GM10248 (cell line): ENCODE data around the gene TTC23.

Source experiments
- CTCF ChIA-PET: fragments of 300-600 bp; sonication (Branson Sonifier 250); formaldehyde crosslinking; extraction: SDS; loops from one replicate; lab custom pipeline; 2021; ENCODE audit warnings: antibody characterized with exemption; lab: Yijun Ruan, JAX
- POLR2A ChIA-PET: fragments of 350-650 bp; sonication (Branson Sonifier 250); formaldehyde crosslinking; extraction: SDS; loops from one replicate; lab custom pipeline; 2020; ENCODE audit warnings: antibody characterized with exemption; lab: Yijun Ruan, JAX
- DNase-seq: peaks from one replicate; pipeline ENCODE4 v3.0.0; 2012; ENCODE audit errors: extremely low spot score
- CTCF ChIP-seq: IDR thresholded peaks from 2 replicates; pipeline ENCODE4 v1.5.1; 2012; ENCODE audit warnings: mild to moderate bottlenecking, low read depth; ENCODE audit errors: extremely low read depth, missing control alignments, control extremely low read depth

The TTC23 gene

GRCh38 chr15:99098426-99098825 is 151.0 kb downstream of the TTC23 start:
- POLR2A ChIA-PET: no interaction called here
- no peak for DNase-seq
- CTCF ChIA-PET: interaction anchor here (0.6 to 4.6 kb wide), 9 partner anchors 8 to 117 kb away, joined by 3 to 33 read pairs (median 7); no protein-coding TSS in a partner anchor
- TF ChIP-seq CTCF: no peak

- ChIA-PET POLR2A (no interaction called here), CTCF (interaction anchor here (0.9 to 2.6 kb wide), 7 partner anchors 11 to 116 kb away, joined by 3 to 14 read pairs (median 7); no protein-coding TSS in a partner anchor)
- no peak for DNase-seq
- no peak for TF ChIP-seq CTCF
These were observed 151.7 kb downstream of the TTC23 start for GRCh38 chr15:99097441-99098410.

GRCh38 chr15:99096894-99097426 is 152.4 kb downstream of the TTC23 start:
- POLR2A ChIA-PET: no interaction called here
- CTCF ChIA-PET: interaction anchor here (1.1 to 2.4 kb wide), 3 partner anchors 20 to 117 kb away, joined by 3 to 14 read pairs (median 8); no protein-coding TSS in a partner anchor
- TF ChIP-seq CTCF: no peak
- no peak for DNase-seq

- ChIA-PET CTCF (interaction anchor here (2.1 kb wide), 1 partner anchor 20 kb away, joined by 8 read pairs; no protein-coding TSS in a partner anchor), POLR2A (no interaction called here)
- no peak for DNase-seq
- TF ChIP-seq CTCF: no peak
These were observed 153.0 kb downstream of the TTC23 start for GRCh38 chr15:99096173-99096893.

- ChIA-PET CTCF (interaction anchor here (2.1 kb wide), 1 partner anchor 19 kb away, joined by 8 read pairs; no protein-coding TSS in a partner anchor), POLR2A (no interaction called here)
- no peak for TF ChIP-seq CTCF
- no peak for DNase-seq
These were observed 153.8 kb downstream of the TTC23 start for GRCh38 chr15:99095626-99096025.

- POLR2A ChIA-PET: no interaction called here
- CTCF ChIA-PET: interaction anchor here (4.6 to 8.2 kb wide), 2 partner anchors 8 to 14 kb away, joined by 33 to 82 read pairs; no protein-coding TSS in a partner anchor
These were observed 156.7 kb downstream of the TTC23 start for GRCh38 chr15:99092554-99093172.

More at GRCh38 chr15:99092554-99093172, 156.7 kb downstream of the TTC23 start:
- TF ChIP-seq CTCF: no peak
- DNase-seq: no peak
